COR-L47 (cell line): ENCODE data around the gene DNAH8.

ENCODE experiments used
- DNase-seq: peaks from one replicate; lab custom pipeline; 2025; lab: John Stamatoyannopoulos, UW

Gene DNAH8, protein sequence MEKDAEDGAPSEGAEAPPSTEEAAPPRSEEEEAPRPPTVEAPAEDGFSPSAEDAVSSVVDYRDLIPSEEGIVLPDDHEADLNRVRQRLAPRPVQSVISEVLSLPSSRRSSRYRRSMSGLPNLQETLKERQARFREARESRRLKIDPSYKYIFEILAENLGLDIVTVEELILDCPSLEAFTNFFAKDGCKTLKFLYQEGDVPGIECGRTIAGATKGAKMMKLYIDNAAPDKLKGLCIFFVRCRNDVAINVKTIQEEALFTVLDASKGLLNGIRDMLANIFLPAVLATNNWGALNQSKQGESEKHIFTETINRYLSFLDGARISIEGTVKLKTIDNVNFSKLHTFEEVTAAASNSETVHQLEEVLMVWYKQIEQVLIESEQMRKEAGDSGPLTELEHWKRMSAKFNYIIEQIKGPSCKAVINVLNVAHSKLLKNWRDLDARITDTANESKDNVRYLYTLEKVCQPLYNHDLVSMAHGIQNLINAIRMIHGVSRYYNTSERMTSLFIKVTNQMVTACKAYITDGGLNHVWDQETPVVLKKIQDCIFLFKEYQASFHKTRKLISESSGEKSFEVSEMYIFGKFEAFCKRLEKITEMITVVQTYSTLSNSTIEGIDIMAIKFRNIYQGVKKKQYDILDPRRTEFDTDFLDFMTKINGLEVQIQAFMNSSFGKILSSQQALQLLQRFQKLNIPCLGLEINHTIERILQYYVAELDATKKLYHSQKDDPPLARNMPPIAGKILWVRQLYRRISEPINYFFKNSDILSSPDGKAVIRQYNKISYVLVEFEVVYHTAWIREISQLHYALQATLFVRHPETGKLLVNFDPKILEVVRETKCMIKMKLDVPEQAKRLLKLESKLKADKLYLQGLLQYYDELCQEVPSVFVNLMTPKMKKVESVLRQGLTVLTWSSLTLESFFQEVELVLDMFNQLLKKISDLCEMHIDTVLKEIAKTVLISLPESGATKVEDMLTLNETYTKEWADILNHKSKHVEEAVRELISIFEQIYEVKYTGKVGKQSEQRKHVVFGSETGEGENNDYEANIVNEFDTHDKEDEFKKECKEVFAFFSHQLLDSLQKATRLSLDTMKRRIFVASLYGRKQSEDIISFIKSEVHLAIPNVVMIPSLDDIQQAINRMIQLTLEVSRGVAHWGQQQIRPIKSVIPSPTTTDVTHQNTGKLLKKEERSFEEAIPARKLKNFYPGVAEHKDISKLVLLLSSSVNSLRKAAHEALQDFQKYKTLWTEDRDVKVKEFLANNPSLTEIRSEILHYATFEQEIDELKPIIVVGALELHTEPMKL (N-terminal part only)

GRCh38 chr6:38715016-38715689, at the start of gene DNAH8:
Gene DNAH8 (plus strand): TSS chr6:38715311. CDS start chr6:38722810, 7,499 bp downstream.
- DNase-seq = no peak

- peak; percentile 53 for DNase-seq
These were observed 43.1 kb upstream of the DNAH8 start for GRCh38 chr6:38671885-38672467.

DNA sequence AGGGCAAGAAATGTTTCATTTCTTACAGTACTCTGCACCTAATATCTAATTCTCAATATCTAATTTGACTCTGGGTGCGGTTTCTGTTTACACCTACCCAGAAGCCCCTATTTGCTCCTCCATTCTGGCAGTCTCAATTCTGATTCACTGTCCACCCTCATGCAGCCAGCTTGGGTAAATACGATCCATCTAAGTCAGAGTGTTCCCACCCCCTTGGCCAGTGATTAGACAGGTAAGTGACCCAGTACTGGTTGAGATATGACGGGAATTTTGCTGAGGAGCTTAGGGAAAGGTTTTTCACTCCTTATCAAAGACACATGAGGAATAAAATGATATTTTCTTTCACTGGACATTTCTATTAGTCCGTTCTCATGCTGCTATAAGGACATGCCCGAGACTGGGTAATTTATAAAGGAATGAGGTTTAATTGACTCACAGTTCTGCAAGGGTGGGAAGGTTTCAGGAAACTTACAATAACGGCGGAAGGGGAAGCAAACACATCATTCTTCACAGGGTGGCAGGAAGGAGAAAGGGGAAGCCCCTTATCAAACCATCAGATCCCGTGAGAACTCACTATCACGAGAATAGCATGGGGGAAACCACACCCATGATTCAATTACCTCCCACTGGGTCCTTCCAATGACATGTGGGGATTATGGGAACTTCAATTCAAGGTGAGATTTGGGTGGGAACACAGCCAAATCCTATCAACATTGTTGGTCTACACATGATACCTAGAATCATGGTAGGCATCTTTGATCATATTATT, 41.5 kb upstream of the DNAH8 start:
- no peak for DNase-seq

- no peak for DNase-seq
These were observed 38.7 kb upstream of the DNAH8 start for GRCh38 chr6:38676236-38676973.

GRCh38 chr6:38676974-38677544, 38.1 kb upstream of the DNAH8 start:
- DNase-seq = no peak

DNA sequence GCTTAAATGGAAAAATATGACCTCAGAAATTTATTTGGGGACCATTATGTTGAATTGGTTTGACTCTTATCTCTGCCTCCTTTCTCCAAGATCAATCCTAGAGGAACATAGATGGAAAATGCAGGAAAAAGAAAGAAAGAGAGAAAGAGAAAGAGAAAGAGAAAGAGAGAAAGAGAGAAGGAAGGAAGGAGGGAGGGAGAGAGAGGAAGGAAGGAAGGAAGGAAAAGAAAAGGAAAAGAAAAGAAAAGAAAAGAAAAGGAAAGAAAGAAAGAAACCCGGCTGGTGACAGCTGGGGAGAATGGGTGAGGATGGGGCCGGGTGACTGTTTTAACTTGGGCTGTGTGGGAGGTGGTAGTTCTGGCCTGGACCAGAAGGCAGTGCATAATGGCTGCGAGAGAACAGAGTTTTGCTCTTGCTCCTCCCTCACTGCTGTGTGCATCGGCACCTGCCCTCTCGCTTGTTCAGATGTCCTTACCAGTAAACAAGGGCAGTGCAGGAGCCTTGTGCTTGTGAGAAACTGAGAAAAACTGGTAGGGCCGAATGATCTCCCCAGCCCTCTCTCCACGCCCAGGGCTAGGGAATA, 36.8 kb upstream of the DNAH8 start:
- DNase-seq = no peak

DNA sequence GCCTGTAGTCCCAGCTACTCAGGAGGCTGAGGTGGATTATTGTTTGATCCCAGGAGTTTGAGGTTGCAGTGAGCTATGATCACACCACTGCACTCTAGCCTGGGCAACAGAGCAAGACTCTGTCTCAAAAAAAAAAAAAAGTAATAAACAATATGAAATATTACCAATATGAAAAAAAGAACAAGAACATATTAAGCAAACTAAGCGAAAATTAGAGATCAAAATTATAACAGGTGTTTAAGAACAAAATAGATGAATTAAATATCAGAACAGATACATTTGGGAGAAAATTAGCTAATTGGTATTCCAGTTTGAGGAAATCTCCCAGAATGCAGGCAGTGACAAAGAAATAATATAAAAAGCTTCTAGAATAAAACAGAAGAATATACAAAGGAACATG, 35.4 kb upstream of the DNAH8 start:
- DNase-seq = no peak

- no peak for DNase-seq
These were observed 33.3 kb upstream of the DNAH8 start for GRCh38 chr6:38681850-38682249.

- DNase-seq = no peak
These were observed 30.9 kb upstream of the DNAH8 start for GRCh38 chr6:38684237-38684636.

DNA sequence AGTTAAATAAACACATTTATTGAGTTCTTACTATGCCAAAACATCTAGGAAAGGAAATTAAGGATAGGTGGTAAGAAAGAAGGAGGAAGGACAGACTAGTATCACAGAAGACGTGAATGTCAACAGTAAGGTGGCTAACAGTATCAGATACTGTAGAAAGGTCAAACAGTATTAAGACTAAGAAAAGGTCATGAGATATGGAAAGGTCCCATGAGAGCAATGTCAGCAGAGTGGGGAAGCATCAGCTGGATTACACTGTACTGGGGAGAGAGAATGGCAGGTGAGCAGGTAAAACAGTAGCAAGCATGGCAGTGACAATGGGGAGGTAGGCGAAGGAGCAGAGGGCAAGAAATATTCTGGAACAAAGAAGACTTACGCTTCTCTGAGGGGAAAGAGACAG, 30.2 kb upstream of the DNAH8 start:
- DNase-seq = no peak

DNA sequence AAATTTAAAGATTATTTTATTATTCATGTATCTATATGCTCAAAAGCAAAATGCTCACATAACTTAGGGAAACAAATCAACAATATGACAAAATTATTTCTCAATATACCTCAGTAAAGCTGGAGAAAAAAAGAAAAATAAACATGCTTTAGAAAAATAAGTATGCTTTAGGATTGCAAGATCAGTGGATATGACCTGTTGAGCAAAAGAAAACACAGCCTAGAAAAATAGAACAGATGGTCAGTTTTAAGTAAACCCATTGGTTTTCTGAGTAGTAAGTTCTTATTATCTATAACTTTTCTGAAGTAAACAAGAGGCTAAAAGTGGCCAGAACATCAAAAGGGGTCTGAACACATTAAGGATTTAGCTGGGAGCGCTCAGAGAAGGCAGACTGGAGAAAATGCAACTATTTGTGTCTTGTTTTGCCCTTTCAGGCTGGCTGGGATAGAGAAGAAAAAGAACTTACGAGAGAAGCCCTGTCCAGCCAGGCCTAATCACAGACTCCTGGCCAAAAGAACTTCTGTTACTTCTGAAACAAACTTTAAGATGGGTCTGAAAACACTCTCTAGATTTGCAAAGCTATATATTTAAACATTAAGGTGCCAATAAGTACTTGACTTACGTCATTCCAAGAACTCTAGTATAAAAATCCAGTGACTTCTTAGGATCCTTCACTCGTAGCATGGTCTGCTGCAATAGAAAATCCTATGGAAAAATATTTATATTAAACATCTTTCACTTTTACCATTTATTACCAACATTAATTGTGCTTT, 28.7 kb upstream of the DNAH8 start:
- no peak for DNase-seq

DNA sequence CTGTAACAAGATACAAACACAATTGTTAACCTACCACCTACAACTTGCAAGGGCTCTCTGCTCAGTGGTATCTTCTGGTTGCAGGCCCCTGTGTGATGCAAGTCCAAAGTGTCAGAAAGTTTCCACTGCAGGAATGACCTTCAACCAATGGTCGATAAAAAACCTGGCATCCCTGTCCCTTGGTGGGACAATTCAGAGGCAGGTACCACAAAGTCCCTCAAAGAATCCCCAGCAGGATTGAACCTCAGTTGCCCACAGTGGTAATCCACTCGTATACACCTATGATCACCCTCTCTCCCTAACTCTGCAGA, 28.1 kb upstream of the DNAH8 start:
- no peak for DNase-seq

DNA sequence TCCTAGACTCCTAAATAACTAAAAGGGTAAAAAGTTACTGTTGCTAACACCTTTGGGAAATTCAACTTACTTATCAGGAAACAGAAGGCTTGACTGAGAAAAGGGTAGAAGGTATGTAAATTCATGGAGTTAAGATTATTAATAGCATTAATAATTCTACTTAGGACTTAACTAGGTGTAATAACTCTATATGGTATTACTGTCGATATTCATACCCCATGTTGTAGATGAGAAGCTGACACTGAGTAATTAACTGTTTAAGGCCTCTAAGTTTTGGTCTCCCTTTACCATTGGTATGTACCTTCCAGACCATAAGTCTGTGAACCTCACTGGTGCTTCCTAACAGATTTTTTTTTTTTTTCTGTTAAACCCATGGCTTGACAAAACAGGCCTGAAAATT, 27.6 kb upstream of the DNAH8 start:
- no peak for DNase-seq

DNA sequence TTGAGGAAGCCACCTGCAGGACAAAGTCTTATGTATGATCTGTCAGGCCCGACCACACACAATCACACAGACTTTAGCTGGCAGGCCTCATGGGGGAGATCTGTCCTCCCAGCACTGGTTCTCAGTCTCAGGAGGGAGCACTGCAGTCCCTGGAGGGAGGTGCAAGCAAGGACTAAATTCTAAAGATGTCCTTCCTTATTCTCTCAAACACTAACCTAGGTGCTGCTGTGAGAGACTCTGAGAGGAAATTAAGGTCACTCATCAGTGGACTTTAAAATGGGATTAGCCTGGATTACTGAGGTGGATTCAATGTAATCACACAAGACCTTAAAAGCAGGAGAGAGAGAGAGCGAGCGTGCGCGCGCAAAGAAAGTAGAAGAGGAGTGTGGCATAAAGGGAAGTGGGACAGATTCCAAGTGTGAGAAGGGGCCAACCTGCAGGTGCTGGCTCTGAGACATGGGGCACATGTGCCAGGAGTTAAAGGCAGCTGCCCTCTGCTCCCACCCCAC, 26.5 kb upstream of the DNAH8 start:
- no peak for DNase-seq

- no peak for DNase-seq
These were observed 19.7 kb upstream of the DNAH8 start for GRCh38 chr6:38695227-38695900.

- DNase-seq = no peak
These were observed 19.2 kb upstream of the DNAH8 start for GRCh38 chr6:38695933-38696332.

- DNase-seq = no peak
These were observed 18.8 kb upstream of the DNAH8 start for GRCh38 chr6:38696345-38696744.

DNA sequence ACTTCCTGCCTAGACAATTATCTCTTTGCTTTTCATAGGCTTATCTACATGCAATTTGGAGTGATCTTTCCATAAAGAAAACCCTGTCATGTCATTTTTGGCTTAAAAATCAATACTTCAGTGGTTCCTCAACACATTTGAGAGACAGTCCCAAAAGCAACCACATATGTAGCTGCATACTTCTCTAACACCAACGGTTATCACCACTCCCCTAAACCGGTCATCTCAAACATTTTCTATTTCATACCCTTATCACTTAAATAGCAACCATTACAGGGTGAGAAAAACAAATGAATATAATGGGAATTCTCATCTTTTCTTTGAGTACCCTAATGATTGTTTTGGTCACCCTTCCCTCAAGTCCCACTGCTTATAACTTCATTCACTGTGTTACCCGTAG, 17.3 kb upstream of the DNAH8 start:
- no peak for DNase-seq
